Large intestine (tissue), 3 donors: ENCODE results near the gene LRRK1. TPM values are rescaled to one million over a fixed set of nuclear protein-coding genes. Genes with fewer than 3 reads are reported as not detected.

Experiments used
- DNase-seq, 2 donors: peaks; one replicate each; pipeline versions ENCODE4 v3.0.0 to v3.0.0-alpha.2; 2013
- H3K27ac ChIP-seq: one replicate; pipeline ENCODE4 v1.5.1; 2013; ENCODE audit warnings: low read length
- H3K27me3 ChIP-seq: 2 replicates; pipeline ENCODE4 v1.6.1; 2013; ENCODE audit warnings: low read length; ENCODE audit not compliant: control insufficient read depth, insufficient read depth
- H3K36me3 ChIP-seq: 2 replicates; pipeline ENCODE4 v1.6.1; 2013; ENCODE audit warnings: low read length; ENCODE audit not compliant: control insufficient read depth, insufficient read depth
- H3K4me1 ChIP-seq: one replicate; pipeline ENCODE4 v1.6.1; 2013; ENCODE audit warnings: low read length; ENCODE audit not compliant: control insufficient read depth, insufficient read depth
- H3K4me3 ChIP-seq: one replicate; pipeline ENCODE4 v1.5.1; 2013; ENCODE audit warnings: low read length
- H3K9me3 ChIP-seq: one replicate; pipeline ENCODE4 v1.6.1; 2013; ENCODE audit warnings: mild to moderate bottlenecking, low read depth, low read length, moderate library complexity; ENCODE audit not compliant: control insufficient read depth
- WGBS: methylation state at CpG from one replicate; pipeline ENCODE4 v1.1.5; 2013; ENCODE audit warnings: low lambda C conversion rate; ENCODE audit not compliant: insufficient coverage; 5-methylcytosine and 5-hydroxymethylcytosine counted together
- polyA plus RNA-seq: library from polyadenylated mRNA; unstranded; fragments of 120-200 nt; gene quantifications from one replicate; pipeline ENCODE4 v1.2.1, GENCODE V29; 2013

Gene LRRK1
- polyA plus RNA-seq, 1 donor: 4.2 TPM

DNA sequence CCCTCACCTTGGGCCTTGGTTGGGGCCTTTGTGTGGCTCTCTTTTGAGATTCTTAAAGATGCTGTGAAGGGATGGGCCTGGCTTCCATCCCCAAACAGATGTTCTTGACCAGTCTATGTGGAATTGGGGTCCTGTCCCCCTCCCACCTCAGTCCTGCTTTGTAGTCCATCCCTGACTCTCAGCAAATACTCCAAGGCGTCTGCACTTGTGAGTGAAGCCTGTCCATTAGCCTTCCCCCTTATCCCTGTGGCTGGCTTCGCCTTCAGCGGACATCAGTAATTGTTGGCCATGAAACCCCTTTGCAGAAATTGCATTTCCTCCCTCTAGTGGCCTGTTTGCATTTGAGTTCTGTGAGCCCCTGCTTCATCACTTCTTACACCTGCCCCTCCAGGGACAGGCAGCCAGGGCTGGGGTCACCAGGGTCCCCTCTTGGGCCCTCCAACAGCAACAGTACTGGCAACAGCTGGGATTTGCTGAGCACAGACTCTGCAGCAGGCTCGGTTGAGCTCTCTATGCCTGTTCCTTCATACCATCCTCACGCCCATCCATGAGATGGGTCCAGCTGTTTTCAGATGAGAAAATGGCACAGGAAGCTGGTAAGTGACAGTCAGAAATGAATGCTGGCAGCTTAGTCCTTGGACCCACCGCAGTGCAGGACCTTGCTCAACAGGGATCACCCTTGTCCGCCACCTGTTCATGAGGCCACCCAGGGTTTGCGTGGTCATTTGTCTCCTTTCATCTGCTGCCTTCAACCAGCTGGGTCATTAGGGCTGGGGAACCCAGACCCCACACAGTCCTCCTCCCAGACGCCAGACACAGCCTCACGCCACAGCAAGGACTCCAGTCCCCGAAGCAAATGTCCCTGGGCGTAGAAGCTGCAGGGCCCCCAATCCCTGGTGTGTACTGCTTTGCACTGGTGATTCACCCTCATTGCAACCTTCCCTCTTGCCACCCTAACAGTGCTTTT, 8.9 kb upstream of the LRRK1 start:
- no peak for DNase-seq

DNA sequence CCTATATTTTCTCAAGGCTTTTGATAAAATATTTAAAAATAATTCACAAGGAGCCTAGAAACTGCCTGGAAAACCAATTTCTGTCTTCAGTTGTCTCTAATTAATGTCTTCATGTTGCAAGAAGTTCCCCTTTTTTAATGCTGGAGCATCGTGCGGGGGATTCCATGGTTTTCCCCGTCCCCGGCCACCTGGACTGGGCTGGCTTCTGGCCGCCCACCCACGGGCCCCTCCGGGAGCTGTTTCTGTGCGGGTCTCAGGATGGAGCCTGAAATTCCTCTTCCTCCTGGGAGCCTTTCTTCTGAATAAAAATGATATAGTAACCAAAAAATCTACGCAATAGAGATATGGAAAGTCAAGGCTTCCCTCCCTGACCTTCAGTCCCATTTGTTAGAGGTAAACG, 8.1 kb upstream of the LRRK1 start:
- 40% methylated on average over 1 of the region's 10 CpGs for WGBS
- DNase-seq: no peak
- peaks cover 5% of the 10 kb centered on the region for H3K4me1 ChIP-seq
- no peak overlapping the region for H3K4me3 ChIP-seq
- H3K27ac ChIP-seq: no peak overlapping the region
- H3K36me3 ChIP-seq: peaks cover 4% of the 10 kb centered on the region
- H3K9me3 ChIP-seq: no peaks in the 10 kb centered on the region
- H3K27me3 ChIP-seq: peaks cover 5% of the 10 kb centered on the region

More for the DNA sequence above, 8.9 kb upstream of the LRRK1 start:
- no CpG with 5 or more reads among the region's 12 CpGs for WGBS
- no peak overlapping the region for H3K4me3 ChIP-seq
- H3K4me1 ChIP-seq: peaks cover 5% of the 10 kb centered on the region
- H3K9me3 ChIP-seq: no peaks in the 10 kb centered on the region
- no peak overlapping the region for H3K27ac ChIP-seq
- peaks cover 4% of the 10 kb centered on the region for H3K36me3 ChIP-seq
- H3K27me3 ChIP-seq: peaks cover 8% of the 10 kb centered on the region

- H3K36me3 ChIP-seq: peaks cover 2% of the 10 kb centered on the region
- no peaks in the 10 kb centered on the region for H3K9me3 ChIP-seq
- no CpG with 5 or more reads among the region's 4 CpGs for WGBS
- H3K27ac ChIP-seq: no peak overlapping the region
- H3K4me3 ChIP-seq: no peak overlapping the region
- DNase-seq: no peak
- H3K4me1 ChIP-seq: peaks cover 8% of the 10 kb centered on the region
- peaks cover 20% of the 10 kb centered on the region for H3K27me3 ChIP-seq
These were observed 5.2 kb upstream of the LRRK1 start for GRCh38 chr15:100913961-100914360.

DNA sequence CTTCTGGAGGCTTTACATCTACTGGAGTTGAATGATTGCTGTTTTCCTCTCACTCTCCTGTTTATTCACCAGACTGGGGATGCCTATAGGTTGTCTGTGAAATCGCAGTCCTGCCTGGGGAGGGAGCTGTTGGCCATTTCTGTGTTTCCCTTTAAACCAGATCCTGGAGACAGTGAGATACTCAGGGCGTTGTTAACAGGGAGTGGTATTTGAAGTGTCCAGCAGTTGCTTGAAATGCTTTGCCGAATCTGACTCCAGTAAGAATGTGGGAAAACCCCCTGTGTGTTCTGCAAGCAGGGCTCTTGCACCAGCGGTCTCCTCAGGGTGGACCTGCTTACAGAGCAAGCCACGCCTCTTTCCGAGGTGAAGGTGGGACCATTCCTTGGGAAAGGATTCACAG, 4.3 kb upstream of the LRRK1 start:
- H3K27ac ChIP-seq: no peak overlapping the region
- peaks cover 2% of the 10 kb centered on the region for H3K36me3 ChIP-seq
- H3K4me1 ChIP-seq: peaks cover 7% of the 10 kb centered on the region
- 69% methylated on average over 3 of the region's 6 CpGs for WGBS
- H3K27me3 ChIP-seq: peaks cover 24% of the 10 kb centered on the region
- DNase-seq: no peak
- H3K4me3 ChIP-seq: no peak overlapping the region
- no peaks in the 10 kb centered on the region for H3K9me3 ChIP-seq

GRCh38 chr15:100918034-100918689, 995 bp upstream of the LRRK1 start:
- Histone ChIP-seq H3K27ac (no peak overlapping the region), H3K4me1 (peaks cover 4% of the 10 kb centered on the region), H3K27me3 (peaks cover 38% of the 10 kb centered on the region), H3K9me3 (no peaks in the 10 kb centered on the region), H3K36me3 (peaks cover 2% of the 10 kb centered on the region), H3K4me3 (peak overlapping the region; percentile 57)
- DNase-seq: peak; percentile 66 to 69
- WGBS: 0% methylated on average over 1 of the region's 42 CpGs

- H3K4me3 ChIP-seq: peak overlapping the region; percentile 50
- DNase-seq: peak in 1 of 2 donors; percentile 38
- H3K27me3 ChIP-seq: peaks cover 32% of the 10 kb centered on the region
- H3K4me1 ChIP-seq: peaks cover 4% of the 10 kb centered on the region
- H3K36me3 ChIP-seq: peaks cover 2% of the 10 kb centered on the region
- WGBS: 20% methylated on average over 1 of the region's 80 CpGs
- no peaks in the 10 kb centered on the region for H3K9me3 ChIP-seq
- H3K27ac ChIP-seq: no peak overlapping the region
These were observed 586 bp downstream of the LRRK1 start for GRCh38 chr15:100919481-100920405.

DNA sequence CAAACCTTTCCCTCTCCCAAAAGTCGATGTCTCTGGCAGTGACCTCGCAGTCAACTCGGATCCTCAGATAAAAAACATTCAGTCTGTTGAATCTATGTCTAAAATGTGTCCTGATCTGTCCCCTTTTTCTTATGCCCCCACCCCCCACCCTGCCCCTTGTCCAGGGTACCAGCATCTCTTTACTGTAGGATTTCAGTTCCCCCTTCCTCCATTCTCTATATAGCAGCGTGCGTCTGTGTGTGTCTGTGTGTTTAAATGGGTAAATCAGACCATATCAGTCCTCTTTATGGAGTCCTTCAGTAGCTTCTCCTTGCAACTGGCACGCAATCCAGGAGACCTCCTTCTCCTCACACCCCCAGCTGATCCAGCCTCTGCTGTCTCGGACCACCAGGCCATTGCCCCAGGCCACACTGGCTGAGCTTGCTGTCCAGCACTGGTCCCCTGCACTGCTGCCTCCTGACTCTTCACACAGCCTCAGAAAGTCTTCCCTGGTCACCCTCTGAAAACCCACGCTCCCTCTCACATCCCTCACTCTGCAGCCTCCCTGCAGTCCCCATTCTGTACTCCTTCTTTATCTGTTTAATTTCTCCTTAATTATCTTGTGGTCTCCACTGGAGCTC, 1.5 kb downstream of the LRRK1 start:
- WGBS: 60% methylated on average over 1 of the region's 8 CpGs
- Histone ChIP-seq H3K36me3 (peaks cover 2% of the 10 kb centered on the region), H3K9me3 (no peaks in the 10 kb centered on the region), H3K27ac (no peak overlapping the region), H3K4me1 (peaks cover 4% of the 10 kb centered on the region), H3K4me3 (no peak overlapping the region), H3K27me3 (peaks cover 32% of the 10 kb centered on the region)
- DNase-seq: no peak

GRCh38 chr15:100922192-100923040, 3.3 kb downstream of the LRRK1 start:
- Histone ChIP-seq H3K36me3 (no peaks in the 10 kb centered on the region), H3K4me3 (no peak overlapping the region), H3K4me1 (peaks cover 4% of the 10 kb centered on the region), H3K9me3 (no peaks in the 10 kb centered on the region), H3K27ac (no peak overlapping the region), H3K27me3 (peaks cover 30% of the 10 kb centered on the region)
- no peak for DNase-seq
- whole genome bisulfite sequencing: 81% methylated on average over 4 of the region's 13 CpGs

DNA sequence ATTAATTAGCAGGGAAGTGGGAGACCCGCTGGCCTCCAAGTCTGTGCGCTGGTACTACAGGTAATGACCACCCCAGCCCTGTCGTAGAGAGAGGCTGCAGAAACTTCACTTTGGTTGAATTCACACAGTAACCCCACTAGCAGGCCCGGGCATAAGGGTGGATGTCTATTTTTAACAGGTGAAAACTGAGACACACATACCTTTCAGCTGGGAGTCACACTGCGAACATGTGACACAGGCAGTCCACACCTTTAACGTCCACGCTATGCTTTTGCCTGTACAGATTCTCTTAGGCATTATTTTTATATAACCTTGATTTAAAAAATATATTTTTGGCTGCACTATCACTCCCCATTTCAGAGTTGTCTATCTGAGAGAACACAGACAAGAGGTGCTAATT, 3.9 kb downstream of the LRRK1 start:
- DNase-seq: no peak
- no peak overlapping the region for H3K4me3 ChIP-seq
- no peaks in the 10 kb centered on the region for H3K9me3 ChIP-seq
- no peaks in the 10 kb centered on the region for H3K36me3 ChIP-seq
- no peak overlapping the region for H3K27ac ChIP-seq
- no CpG with 5 or more reads among the region's 7 CpGs for WGBS
- peaks cover 26% of the 10 kb centered on the region for H3K27me3 ChIP-seq
- H3K4me1 ChIP-seq: peaks cover 4% of the 10 kb centered on the region
